GM12892 (cell line): ENCODE data around the gene HTR7.

ENCODE experiments used
- POLR2A ChIP-seq: IDR thresholded peaks from 2 replicates; pipeline ENCODE4 v1.6.1; 2011; ENCODE audit warnings: low read depth, low read length, control low read depth
- POLR2AphosphoS5 ChIP-seq: IDR thresholded peaks from 2 replicates; pipeline ENCODE4 v1.6.1; 2011; ENCODE audit warnings: low read depth, low read length, control low read depth
- TAF1 ChIP-seq: IDR thresholded peaks from 2 replicates; pipeline ENCODE4 v1.6.1; 2011; ENCODE audit warnings: low read depth, mild to moderate bottlenecking, control low read depth, low read length, borderline replicate concordance

DNA sequence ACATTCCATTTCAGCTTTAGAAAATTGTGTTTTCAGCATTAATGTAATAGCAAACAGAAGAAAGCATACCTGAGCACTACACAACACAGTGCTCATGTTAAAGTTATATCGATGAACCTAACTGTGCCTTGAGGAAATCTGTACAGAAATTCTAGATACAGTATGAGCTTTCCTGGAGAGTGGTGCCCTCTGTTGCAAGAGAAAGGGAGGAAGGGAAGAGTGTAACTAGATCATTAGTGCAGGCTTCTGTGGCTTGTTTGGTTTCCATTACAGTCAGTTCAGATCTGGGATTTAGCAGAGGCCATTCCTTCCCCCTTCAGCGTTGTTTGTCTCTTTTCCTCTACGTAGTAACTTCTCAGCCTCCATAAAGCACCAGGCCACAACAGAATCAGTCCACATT is 139.7 kb downstream of the HTR7 start:
- TF ChIP-seq POLR2A (no peak), TAF1 (no peak), POLR2AphosphoS5 (no peak)
